HG02610 (cell line): ENCODE data around the gene MYL3.

Experiments
- ATAC-seq: cut with Tn5 transposase; IDR thresholded peaks from one replicate; pipeline ENCODE4 v1.9.1; 2021; ENCODE audit warnings: mild to moderate bottlenecking, moderate library complexity; ENCODE audit not compliant: unreplicated experiment

The MYL3 gene

GRCh38 chr3:46851364-46852333 lies 11.6 kb downstream of the MYL3 start:
- no peak for ATAC-seq

- ATAC-seq: no peak
Measured at GRCh38 chr3:46850468-46850779, 12.8 kb downstream of the MYL3 start.

- ATAC-seq: no peak
Measured at GRCh38 chr3:46849686-46850467, 13.4 kb downstream of the MYL3 start.

GRCh38 chr3:46849045-46849631 lies 14.1 kb downstream of the MYL3 start:
- no peak for ATAC-seq

GRCh38 chr3:46848271-46849044 lies 14.8 kb downstream of the MYL3 start:
- ATAC-seq: no peak

- ATAC-seq: no peak
Measured at GRCh38 chr3:46847744-46848143, 15.5 kb downstream of the MYL3 start.

- no peak for ATAC-seq
Measured at GRCh38 chr3:46846624-46847542, 16.4 kb downstream of the MYL3 start.

GRCh38 chr3:46845860-46846623 lies 17.2 kb downstream of the MYL3 start:
- ATAC-seq: peak; percentile 70

- peak; percentile 56 for ATAC-seq
Measured at GRCh38 chr3:46845397-46845859, 17.8 kb downstream of the MYL3 start.

- no peak for ATAC-seq
Measured at GRCh38 chr3:46844881-46845312, 18.3 kb downstream of the MYL3 start.

- ATAC-seq: no peak
Measured at GRCh38 chr3:46844397-46844796, 18.8 kb downstream of the MYL3 start.

GRCh38 chr3:46843508-46843907 lies 19.7 kb downstream of the MYL3 start:
- ATAC-seq: no peak

- ATAC-seq: no peak
Measured at GRCh38 chr3:46840491-46840890, 22.8 kb downstream of the MYL3 start.

GRCh38 chr3:46838301-46838700 lies 24.9 kb downstream of the MYL3 start:
- ATAC-seq: no peak

- no peak for ATAC-seq
Measured at GRCh38 chr3:46835491-46835890, 27.8 kb downstream of the MYL3 start.

GRCh38 chr3:46835054-46835453 lies 28.2 kb downstream of the MYL3 start:
- no peak for ATAC-seq

GRCh38 chr3:46833346-46834300 lies 29.6 kb downstream of the MYL3 start:
- ATAC-seq: no peak

- ATAC-seq: no peak
Measured at GRCh38 chr3:46831841-46832240, 31.4 kb downstream of the MYL3 start.
